ENCODE measurements around the gene EVC.

EVC gene

GRCh38 chr4:5712517-5712916, 1.5 kb downstream of the EVC start:
- ChIA-PET POLR2A (no interaction called here), CTCF (no interaction called here)
- no peak for DNase-seq (ENCODE audit: extremely low spot score)
- TF ChIP-seq CTCF (IDR thresholded peaks at IDR 0.05; ENCODE audit: control extremely low read depth, extremely low read depth, low read depth, missing control alignments), result no peak

GRCh38 chr4:5712931-5713330, 1.9 kb downstream of the EVC start:
- ChIA-PET POLR2A (no interaction called here), CTCF (no interaction called here)
- TF ChIP-seq CTCF (IDR thresholded peaks at IDR 0.05; ENCODE audit: control extremely low read depth, extremely low read depth, low read depth, missing control alignments), result no peak
- DNase-seq (ENCODE audit: extremely low spot score), result no peak

- TF ChIP-seq CTCF (IDR thresholded peaks at IDR 0.05; ENCODE audit: control extremely low read depth, extremely low read depth, low read depth, missing control alignments), result no peak
- DNase-seq (ENCODE audit: extremely low spot score), result no peak
- ChIA-PET POLR2A (no interaction called here), CTCF (no interaction called here)
Observed at GRCh38 chr4:5713861-5714260, 2.9 kb downstream of the EVC start.

- DNase-seq (ENCODE audit: extremely low spot score), result no peak
- ChIA-PET POLR2A (no interaction called here), CTCF (interaction anchor here (1.3 kb wide), 1 partner anchor 7 kb away, joined by 3 read pairs; no protein-coding TSS in a partner anchor)
- no peak for TF ChIP-seq CTCF (IDR thresholded peaks at IDR 0.05; ENCODE audit: control extremely low read depth, extremely low read depth, low read depth, missing control alignments)
Observed at GRCh38 chr4:5715357-5715756, 4.4 kb downstream of the EVC start.

GRCh38 chr4:5716391-5716790, 5.4 kb downstream of the EVC start:
- no peak for TF ChIP-seq CTCF (IDR thresholded peaks at IDR 0.05; ENCODE audit: control extremely low read depth, extremely low read depth, low read depth, missing control alignments)
- ChIA-PET CTCF (interaction anchor here (1.3 kb wide), 1 partner anchor 9 kb away, joined by 3 read pairs; no protein-coding TSS in a partner anchor), POLR2A (no interaction called here)

GRCh38 chr4:5717449-5718158, 6.6 kb downstream of the EVC start:
- no peak for DNase-seq (ENCODE audit: extremely low spot score)
- no peak for TF ChIP-seq CTCF (IDR thresholded peaks at IDR 0.05; ENCODE audit: control extremely low read depth, extremely low read depth, low read depth, missing control alignments)
- ChIA-PET CTCF (no interaction called here), POLR2A (no interaction called here)

More at GRCh38 chr4:5716391-5716790, 5.4 kb downstream of the EVC start:
- DNase-seq (ENCODE audit: extremely low spot score), result no peak

Data from GM10248 (cell line).